Kidney (tissue), 14 donors: ENCODE data around the gene TGM3. TPM values are rescaled to one million over a fixed set of nuclear protein-coding genes. Genes with fewer than 3 reads are reported as not detected.

Experiments used
- DNase-seq, 5 donors: peaks; one replicate each; pipeline ENCODE4 v3.0.0-alpha.2; 2013 to 2020
- FAIRE-seq: peaks from 2 replicates; lab custom pipeline; 2012; peaks lifted over from hg19 to GRCh38; lab: Jason Lieb, UNC
- H3K27ac ChIP-seq, 2 donors: one replicate each; pipeline ENCODE4 v1.7.0; 2013; ENCODE audit warnings: low read depth in 2 of 2, low read length in 2 of 2, inconsistent platforms in 1 of 2
- H3K27me3 ChIP-seq: one replicate; pipeline ENCODE4 v1.7.1; 2013; ENCODE audit warnings: low read length, inconsistent platforms; ENCODE audit not compliant: control insufficient read depth, insufficient read depth
- H3K36me3 ChIP-seq, 3 donors: one replicate each; pipeline versions ENCODE4 v1.7.0 to v1.7.1; 2013; ENCODE audit warnings: low read length in 3 of 3, control low read depth in 1 of 3, inconsistent platforms in 1 of 3; ENCODE audit not compliant: insufficient read depth in 3 of 3, control insufficient read depth in 2 of 3
- H3K4me1 ChIP-seq, 3 donors: one replicate each; pipeline versions ENCODE4 v1.7.0 to v1.7.1; 2013; ENCODE audit warnings: low read length in 3 of 3, inconsistent platforms in 1 of 3, low read depth in 1 of 3; ENCODE audit not compliant: control insufficient read depth in 2 of 3, insufficient read depth in 2 of 3
- H3K4me3 ChIP-seq, 3 donors: one replicate each; pipeline versions ENCODE4 v1.7.0 to v1.8.1; 2013; ENCODE audit warnings: low read length in 3 of 3, control low read depth in 1 of 3, inconsistent platforms in 1 of 3
- H3K9ac ChIP-seq, 3 donors: one replicate each; pipeline versions ENCODE4 v1.7.0 to v1.7.1; 2013; ENCODE audit warnings: low read length in 3 of 3, control low read depth in 1 of 3, inconsistent platforms in 1 of 3
- H3K9me3 ChIP-seq, 3 donors: one replicate each; pipeline versions ENCODE4 v1.7.0 to v1.7.1; 2013; ENCODE audit warnings: low read length in 3 of 3, control low read depth in 1 of 3, inconsistent platforms in 1 of 3; ENCODE audit not compliant: control insufficient read depth in 2 of 3, insufficient read depth in 1 of 3
- CTCF ChIP-seq: IDR thresholded peaks from 3 replicates; pipeline ENCODE4 v1.5.1; 2012; ENCODE audit warnings: mild to moderate bottlenecking, moderate library complexity, borderline replicate concordance; ENCODE audit not compliant: insufficient read depth; ENCODE audit errors: extremely low read depth
- intact Hi-C: fragments of 100-400 bp; cut with DNase I; formaldehyde crosslinking; loops from one replicate; pipeline ENCODE4 v1.11.1; 2022
- polyA plus RNA-seq: library from polyadenylated mRNA; stranded (reverse); fragments of 350-450 nt; fragmentation: Illumina TruSeq; extraction: RNeasy Lipid Tissue Mini Kit (QIAGEN cat#74804); gene quantifications from one replicate; pipeline ENCODE4 v1.2.3, GENCODE V29; 2014; ENCODE audit warnings: low read depth, low replicate concordance; ENCODE audit not compliant: insufficient read depth
- total RNA-seq: library from RNA; stranded (reverse); fragmentation: NEBNext Ultra II Directional; extraction: Animal tissue kit (Norgen Biotek cat#: 25700); gene quantifications from one replicate; pipeline ENCODE4 v1.2.1, GENCODE V29; 2021
- donor health status: control.
- donor health status: control.
- donor health status: control.
- donor health status: control.
- donor health status: control.
- donor health status: DM: yes; HTN: yes; CAD: no.
- donor health status: Normal renal cell carcinoma (clear cell type).

Gene TGM3
- total and polyA plus RNA-seq, 2 donors from 2014 or later, result 0.13 TPM; not detected in 1

- H3K4me1 ChIP-seq, result no peaks in the 10 kb centered on the region
- H3K9me3 ChIP-seq, result no peaks in the 10 kb centered on the region
- H3K4me3 ChIP-seq, result no peak overlapping the region
- no peaks in the 10 kb centered on the region for H3K36me3 ChIP-seq
- H3K9ac ChIP-seq, result no peak overlapping the region
- no peak overlapping the region for H3K27ac ChIP-seq
- FAIRE-seq (no peak), DNase-seq (no peak)
- TF ChIP-seq CTCF, result no peak
- intact Hi-C loops, result no loop called here
- no peaks in the 10 kb centered on the region for H3K27me3 ChIP-seq
These were observed 83.1 kb downstream of the TGM3 start for GRCh38 chr20:2378893-2379292.

GRCh38 chr20:2379511-2380229, 83.9 kb downstream of the TGM3 start:
- Histone ChIP-seq H3K4me1 (no peaks in the 10 kb centered on the region), H3K27ac (no peak overlapping the region), H3K4me3 (no peak overlapping the region), H3K9ac (no peak overlapping the region), H3K9me3 (no peaks in the 10 kb centered on the region), H3K36me3 (no peaks in the 10 kb centered on the region), H3K27me3 (no peaks in the 10 kb centered on the region)
- DNase-seq (peak in 1 of 5 donors; percentile 1), FAIRE-seq (no peak)
- no peak for TF ChIP-seq CTCF
- intact Hi-C loops, result no loop called here

DNA sequence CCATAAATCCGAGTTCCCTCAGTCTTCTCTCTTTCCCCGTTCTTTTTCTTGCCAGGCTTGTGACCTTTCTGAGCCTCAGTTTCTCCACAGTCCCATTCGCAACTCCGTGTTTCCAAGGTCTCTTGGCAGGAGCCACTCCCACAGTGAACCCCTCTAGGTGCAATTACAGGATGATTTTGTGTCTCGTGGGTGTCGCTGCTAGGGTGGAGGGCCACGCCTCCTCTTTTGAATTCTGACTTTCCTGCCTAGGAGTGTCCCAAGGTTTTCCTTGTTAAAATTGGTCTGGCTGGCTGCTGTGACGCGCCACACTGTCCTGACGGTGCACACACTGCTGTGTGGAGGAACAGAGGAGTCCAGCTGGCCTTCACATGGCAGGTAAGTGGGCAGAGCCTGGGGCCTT, 84.8 kb downstream of the TGM3 start, which contains the start of gene TGM6:
TGM6 (plus strand) TSS at position 301 of the 400 bp plus-strand sequence; CDS start at position 369, 68 bp downstream.
- no peak within 1 kb of the TSS for H3K27ac ChIP-seq
- intact Hi-C loops, result no loop called here
- no peak within 1 kb of the TSS for H3K4me3 ChIP-seq
- H3K36me3 ChIP-seq, result no peaks in the 10 kb centered on the region
- H3K4me1 ChIP-seq, result no peaks in the 10 kb centered on the region
- no peak within 1 kb of the TSS for H3K9ac ChIP-seq
- H3K9me3 ChIP-seq, result no peaks in the 10 kb centered on the region
- no peaks in the 10 kb centered on the region for H3K27me3 ChIP-seq
- no peak for TF ChIP-seq CTCF
- no peak for DNase-seq
- no peak for FAIRE-seq

DNA sequence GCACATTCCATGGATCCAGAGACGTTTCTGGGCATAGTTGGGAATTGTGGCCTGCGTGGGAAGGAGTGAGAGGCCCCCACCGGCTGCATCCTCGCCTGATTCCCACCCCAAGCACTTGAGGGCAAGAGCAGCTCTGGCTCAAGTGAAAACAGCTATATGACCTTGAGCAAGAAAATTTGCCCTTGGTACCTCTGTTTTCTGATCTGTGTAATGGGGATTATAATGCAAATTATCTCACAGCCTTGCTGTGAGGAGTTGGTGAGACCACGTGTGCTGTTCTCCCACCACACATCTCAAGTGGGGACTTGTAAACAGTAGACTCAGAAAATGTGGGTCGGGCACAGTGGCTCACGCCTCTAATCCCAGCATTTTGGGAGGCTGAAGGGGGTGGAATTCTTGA, 85.5 kb downstream of the TGM3 start:
- no peaks in the 10 kb centered on the region for H3K9me3 ChIP-seq
- H3K36me3 ChIP-seq, result no peaks in the 10 kb centered on the region
- DNase-seq, result no peak
- H3K9ac ChIP-seq, result no peak overlapping the region
- intact Hi-C loops, result no loop called here
- FAIRE-seq, result no peak
- no peaks in the 10 kb centered on the region for H3K27me3 ChIP-seq
- H3K27ac ChIP-seq, result no peak overlapping the region
- no peak overlapping the region for H3K4me3 ChIP-seq
- no peak for TF ChIP-seq CTCF
- no peaks in the 10 kb centered on the region for H3K4me1 ChIP-seq
